Measurements from ENCODE around the gene STAG3.
"Not testable (repeated sequence)": the region's sequence is repeated elsewhere in the genome, so short reads cannot be mapped to it uniquely, and the experiment has no call there.

STAG3 gene

GRCh38 chr7:100220586-100221230 is 43.0 kb downstream of the STAG3 start:
- Histone ChIP-seq H3K4me3 (no peak overlapping the region), H3K27ac (peak overlapping the region in 1 of 2 donors; percentile 43)

GRCh38 chr7:100221231-100221718 is 43.6 kb downstream of the STAG3 start:
- no peak for TF ChIP-seq CTCF (IDR thresholded peaks at IDR 0.05)
- Histone ChIP-seq H3K27ac (peak overlapping the region in 1 of 2 donors; percentile 22), H3K4me3 (no peak overlapping the region)
- DNase-seq (ENCODE audit: low spot score), result no peak

More at GRCh38 chr7:100220586-100221230, 43.0 kb downstream of the STAG3 start:
- TF ChIP-seq CTCF (IDR thresholded peaks at IDR 0.05), result no peak
- DNase-seq (ENCODE audit: low spot score), result no peak

- Histone ChIP-seq H3K4me3 (no peak overlapping the region), H3K27ac (peak overlapping the region in 1 of 2 donors; percentile 22)
- no peak for DNase-seq (ENCODE audit: low spot score)
- no peak for TF ChIP-seq CTCF (IDR thresholded peaks at IDR 0.05)
These were observed 44.2 kb downstream of the STAG3 start for GRCh38 chr7:100221767-100222444.

- TF ChIP-seq CTCF (IDR thresholded peaks at IDR 0.05), result no peak
- H3K27ac ChIP-seq, result no peak overlapping the region
These were observed 44.9 kb downstream of the STAG3 start for GRCh38 chr7:100222445-100223132.

GRCh38 chr7:100223376-100223927 is 45.7 kb downstream of the STAG3 start:
- not testable (repeated sequence) for H3K4me3 ChIP-seq; H3K27ac ChIP-seq; DNase-seq (ENCODE audit: low spot score)

More at GRCh38 chr7:100222445-100223132, 44.9 kb downstream of the STAG3 start:
- DNase-seq (ENCODE audit: low spot score), result no peak
- no peak overlapping the region for H3K4me3 ChIP-seq

GRCh38 chr7:100224891-100225290 is 47.2 kb downstream of the STAG3 start:
- not testable (repeated sequence) for H3K27ac ChIP-seq; DNase-seq (ENCODE audit: low spot score); H3K4me3 ChIP-seq

GRCh38 chr7:100234660-100235317 is 57.1 kb downstream of the STAG3 start:
- H3K4me3 ChIP-seq; H3K27ac ChIP-seq; DNase-seq (ENCODE audit: low spot score): not testable (repeated sequence)

GRCh38 chr7:100239975-100240374 is 62.3 kb downstream of the STAG3 start:
- not testable (repeated sequence) for H3K4me3 ChIP-seq; DNase-seq (ENCODE audit: low spot score); H3K27ac ChIP-seq

GRCh38 chr7:100243385-100243784 is 65.7 kb downstream of the STAG3 start:
- H3K27ac ChIP-seq; H3K4me3 ChIP-seq; DNase-seq (ENCODE audit: low spot score): not testable (repeated sequence)

GRCh38 chr7:100244988-100245605 is 67.4 kb downstream of the STAG3 start:
- DNase-seq (ENCODE audit: low spot score); H3K27ac ChIP-seq; H3K4me3 ChIP-seq: not testable (repeated sequence)

- H3K4me3 ChIP-seq; DNase-seq (ENCODE audit: low spot score); H3K27ac ChIP-seq: not testable (repeated sequence)
These were observed 68.6 kb downstream of the STAG3 start for GRCh38 chr7:100246121-100246864.

GRCh38 chr7:100246865-100247137 is 69.1 kb downstream of the STAG3 start:
- DNase-seq (ENCODE audit: low spot score); H3K4me3 ChIP-seq; H3K27ac ChIP-seq: not testable (repeated sequence)
